K562 (cell line): Measurements from ENCODE around the gene TEX22. TPM values are rescaled to one million over a fixed set of nuclear protein-coding genes. Genes with fewer than 3 reads are reported as not detected.
A peak's percentile ranks its signal among the peaks of the same experiment; 100 is the strongest.

Experiments used
- COPS2 ChIP-seq: fragments of 450-650 bp; conservative IDR thresholded peaks from 2 replicates; pipeline ENCODE4 v1.6.1; 2016; ENCODE audit warnings: mild to moderate bottlenecking, moderate library complexity
- KLF6 ChIP-seq: fragments of 250-450 bp; sonication (Bioruptor Pico); IDR thresholded peaks from 2 replicates; pipeline ENCODE4 v1.4.0; 2020; ENCODE audit warnings: mild to moderate bottlenecking, moderate library complexity, borderline replicate concordance
- RBM17 ChIP-seq: fragments of 200-400 bp; formaldehyde crosslinking; IDR thresholded peaks from 2 replicates; pipeline ENCODE4 v1.6.1; 2017; ENCODE audit warnings: low read depth, mild to moderate bottlenecking, low read length, borderline replicate concordance
- TCF7 ChIP-seq: sonication (generic); IDR thresholded peaks from 2 replicates; pipeline ENCODE4 v1.6.1; 2016; ENCODE audit warnings: antibody characterized with exemption, borderline replicate concordance
- ZNF143 ChIP-seq: sonication (generic); formaldehyde crosslinking; IDR thresholded peaks from 2 replicates; pipeline ENCODE4 v1.9.0; 2022; ENCODE audit warnings: mild to moderate bottlenecking, missing genetic modification reagents
- polyA plus RNA-seq, 8 experiments: library from polyadenylated mRNA; depleted of rRNA in 4 of 8; stranded (reverse) in 5 of 8; unstranded in 3 of 8; fragments of >200 nt; fragmentation: Nextera tagmentation in 2 of 8; fragmentation: Illumina TruSeq in 1 of 8; extraction: Ambion mirVana in 2 of 8; extraction: Trizol in 1 of 8; gene quantifications; 2 replicates each; pipeline versions ENCODE4 v1.2.1 to v1.2.3, GENCODE V29; 2011 to 2014; ENCODE audit warnings: inconsistent platforms in 1 of 8, missing spikeins in 1 of 8
- total RNA-seq, 7 experiments: library from RNA; depleted of rRNA in 6 of 7; stranded (reverse); fragments of >200 nt in 6 of 7; fragmentation: Illumina TruSeq in 2 of 7; extraction: Trizol in 2 of 7; gene quantifications; 2 replicates each; pipeline versions ENCODE4 v1.2.1 to v1.2.3, GENCODE V29; 2011 to 2021; ENCODE audit warnings: low replicate concordance in 1 of 7
- TF ChIP-seq, protein P1 (sequence below): fragments of 450-650 bp; IDR thresholded peaks from 2 replicates; pipeline ENCODE4 v1.6.1; 2017; ENCODE audit warnings: antibody characterized with exemption, mild to moderate bottlenecking
- TF ChIP-seq, protein P2 (sequence below): fragments of 450-650 bp; formaldehyde crosslinking; IDR thresholded peaks from 2 replicates; pipeline ENCODE4 v1.4.0; 2022; ENCODE audit warnings: missing genetic modification characterization

TEX22 gene
- total and polyA plus RNA-seq, 9 of the 15 experiments (the other 6 are each of a cell fraction or from before 2014, with no cell fraction given) = 0.04 to 1.7 (median 0.23) TPM; not detected in 2

DNA sequence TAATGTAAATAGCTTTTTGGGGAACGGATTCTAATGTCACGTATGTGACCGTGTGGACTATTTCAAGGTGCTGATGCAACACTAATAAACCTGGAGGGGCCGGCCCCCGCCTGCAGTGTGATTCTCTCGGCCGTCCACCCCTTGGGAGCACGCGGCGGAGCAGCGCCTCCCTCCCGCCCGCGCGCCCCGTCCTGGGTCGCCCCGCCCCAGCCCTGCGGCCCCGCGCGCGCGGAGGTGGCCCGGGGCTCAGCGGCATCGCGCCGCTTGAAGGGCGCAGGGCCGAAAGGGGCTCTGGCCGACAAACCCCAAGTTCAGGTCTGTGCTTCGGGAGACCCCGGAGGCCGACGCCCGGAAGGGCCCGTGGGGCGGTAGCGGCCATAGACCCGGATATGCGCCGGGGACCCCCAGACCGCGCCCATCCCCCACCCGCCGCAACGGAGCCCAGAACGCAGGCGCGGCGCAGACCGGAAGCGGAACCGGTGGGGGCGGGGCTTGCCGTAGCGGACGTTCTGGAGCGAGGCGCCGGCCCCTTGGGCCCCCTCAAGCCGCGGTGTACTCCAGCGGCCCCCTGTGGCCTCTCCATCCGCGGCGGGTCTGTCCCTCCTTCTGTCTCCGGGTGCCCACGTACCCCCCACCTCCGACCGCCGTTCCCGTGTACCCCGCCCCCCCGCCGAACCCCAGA is at the start of gene TEX22 (continued):
- TF ChIP-seq, protein P1, sequence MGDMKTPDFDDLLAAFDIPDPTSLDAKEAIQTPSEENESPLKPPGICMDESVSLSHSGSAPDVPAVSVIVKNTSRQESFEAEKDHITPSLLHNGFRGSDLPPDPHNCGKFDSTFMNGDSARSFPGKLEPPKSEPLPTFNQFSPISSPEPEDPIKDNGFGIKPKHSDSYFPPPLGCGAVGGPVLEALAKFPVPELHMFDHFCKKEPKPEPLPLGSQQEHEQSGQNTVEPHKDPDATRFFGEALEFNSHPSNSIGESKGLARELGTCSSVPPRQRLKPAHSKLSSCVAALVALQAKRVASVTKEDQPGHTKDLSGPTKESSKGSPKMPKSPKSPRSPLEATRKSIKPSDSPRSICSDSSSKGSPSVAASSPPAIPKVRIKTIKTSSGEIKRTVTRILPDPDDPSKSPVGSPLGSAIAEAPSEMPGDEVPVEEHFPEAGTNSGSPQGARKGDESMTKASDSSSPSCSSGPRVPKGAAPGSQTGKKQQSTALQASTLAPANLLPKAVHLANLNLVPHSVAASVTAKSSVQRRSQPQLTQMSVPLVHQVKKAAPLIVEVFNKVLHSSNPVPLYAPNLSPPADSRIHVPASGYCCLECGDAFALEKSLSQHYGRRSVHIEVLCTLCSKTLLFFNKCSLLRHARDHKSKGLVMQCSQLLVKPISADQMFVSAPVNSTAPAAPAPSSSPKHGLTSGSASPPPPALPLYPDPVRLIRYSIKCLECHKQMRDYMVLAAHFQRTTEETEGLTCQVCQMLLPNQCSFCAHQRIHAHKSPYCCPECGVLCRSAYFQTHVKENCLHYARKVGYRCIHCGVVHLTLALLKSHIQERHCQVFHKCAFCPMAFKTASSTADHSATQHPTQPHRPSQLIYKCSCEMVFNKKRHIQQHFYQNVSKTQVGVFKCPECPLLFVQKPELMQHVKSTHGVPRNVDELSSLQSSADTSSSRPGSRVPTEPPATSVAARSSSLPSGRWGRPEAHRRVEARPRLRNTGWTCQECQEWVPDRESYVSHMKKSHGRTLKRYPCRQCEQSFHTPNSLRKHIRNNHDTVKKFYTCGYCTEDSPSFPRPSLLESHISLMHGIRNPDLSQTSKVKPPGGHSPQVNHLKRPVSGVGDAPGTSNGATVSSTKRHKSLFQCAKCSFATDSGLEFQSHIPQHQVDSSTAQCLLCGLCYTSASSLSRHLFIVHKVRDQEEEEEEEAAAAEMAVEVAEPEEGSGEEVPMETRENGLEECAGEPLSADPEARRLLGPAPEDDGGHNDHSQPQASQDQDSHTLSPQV = peak; percentile 83
- TF ChIP-seq TCF7 = no peak
- TF ChIP-seq KLF6 (CRISPR knock-in tag) = no peak
- no peak for TF ChIP-seq ZNF143 (CRISPR knock-in tag)
- TF ChIP-seq RBM17 = no peak
- TF ChIP-seq, protein P2, sequence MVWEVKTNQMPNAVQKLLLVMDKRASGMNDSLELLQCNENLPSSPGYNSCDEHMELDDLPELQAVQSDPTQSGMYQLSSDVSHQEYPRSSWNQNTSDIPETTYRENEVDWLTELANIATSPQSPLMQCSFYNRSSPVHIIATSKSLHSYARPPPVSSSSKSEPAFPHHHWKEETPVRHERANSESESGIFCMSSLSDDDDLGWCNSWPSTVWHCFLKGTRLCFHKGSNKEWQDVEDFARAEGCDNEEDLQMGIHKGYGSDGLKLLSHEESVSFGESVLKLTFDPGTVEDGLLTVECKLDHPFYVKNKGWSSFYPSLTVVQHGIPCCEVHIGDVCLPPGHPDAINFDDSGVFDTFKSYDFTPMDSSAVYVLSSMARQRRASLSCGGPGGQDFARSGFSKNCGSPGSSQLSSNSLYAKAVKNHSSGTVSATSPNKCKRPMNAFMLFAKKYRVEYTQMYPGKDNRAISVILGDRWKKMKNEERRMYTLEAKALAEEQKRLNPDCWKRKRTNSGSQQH (CRISPR knock-in tag) = no peak
- no peak for TF ChIP-seq COPS2
